Activated CD4-positive, CD25-positive, alpha-beta regulatory T cell treated with anti-CD3 and anti-CD28 coated beads, Interleukin-2, amount 50 U/mL, for 24 hours (primary cell): ENCODE results near the gene PARD3.

ENCODE experiments used
- ATAC-seq, 2 donors: fragments of 150-1000 bp; cut with Tn5 transposase; one replicate each; pipeline ENCODE4 v1.10.0; 2021; ENCODE audit warnings: mild to moderate bottlenecking in 1 of 2, moderate library complexity in 1 of 2

Gene PARD3

GRCh38 chr10:34824870-34825269 is 9.8 kb upstream of the PARD3 start:
- no peak for ATAC-seq

- ATAC-seq = no peak
Observed at GRCh38 chr10:34821587-34822585, 6.8 kb upstream of the PARD3 start.

- ATAC-seq = no peak
Observed at GRCh38 chr10:34817586-34817985, 2.5 kb upstream of the PARD3 start.

- ATAC-seq = no peak
Observed at GRCh38 chr10:34817054-34817453, 2.0 kb upstream of the PARD3 start.

- no peak for ATAC-seq
Observed at GRCh38 chr10:34816501-34817002, 1.5 kb upstream of the PARD3 start.

GRCh38 chr10:34816085-34816496 is 995 bp upstream of the PARD3 start:
- no peak for ATAC-seq

- no peak for ATAC-seq
Observed at GRCh38 chr10:34814913-34815184, 247 bp downstream of the PARD3 start.

GRCh38 chr10:34814223-34814912 is 728 bp downstream of the PARD3 start:
- ATAC-seq = no peak

GRCh38 chr10:34813626-34814222 is 1.4 kb downstream of the PARD3 start:
- ATAC-seq = no peak

- ATAC-seq = no peak
Observed at GRCh38 chr10:34812771-34813170, 2.3 kb downstream of the PARD3 start.

- ATAC-seq = no peak
Observed at GRCh38 chr10:34811968-34812514, 3.1 kb downstream of the PARD3 start.

- ATAC-seq = no peak
Observed at GRCh38 chr10:34811126-34811967, 3.7 kb downstream of the PARD3 start.

GRCh38 chr10:34809796-34810195 is 5.3 kb downstream of the PARD3 start:
- no peak for ATAC-seq

GRCh38 chr10:34808801-34809745 is 6.0 kb downstream of the PARD3 start:
- ATAC-seq = no peak

GRCh38 chr10:34808336-34808735 is 6.8 kb downstream of the PARD3 start:
- ATAC-seq = no peak

- ATAC-seq = no peak
Observed at GRCh38 chr10:34804306-34804705, 10.8 kb downstream of the PARD3 start.

- ATAC-seq = no peak
Observed at GRCh38 chr10:34802692-34803091, 12.4 kb downstream of the PARD3 start.

- no peak for ATAC-seq
Observed at GRCh38 chr10:34801097-34801733, 13.9 kb downstream of the PARD3 start.

- ATAC-seq = no peak
Observed at GRCh38 chr10:34800624-34801023, 14.5 kb downstream of the PARD3 start.

GRCh38 chr10:34798654-34799053 is 16.4 kb downstream of the PARD3 start:
- ATAC-seq = no peak

- no peak for ATAC-seq
Observed at GRCh38 chr10:34797155-34797554, 17.9 kb downstream of the PARD3 start.
